ENCODE results near the gene ASPG. TPM values are rescaled to one million over a fixed set of nuclear protein-coding genes. Genes with fewer than 3 reads are reported as not detected.

The ASPG gene
- polyA plus RNA-seq, 3 donors, result 0.01 TPM; not detected in 2

GRCh38 chr14:104104076-104104901, 18.8 kb downstream of the ASPG start:
- Mint-ChIP-seq H3K27me3 (ENCODE audit: low read depth in 3 of 3) (peaks cover 0 to 4% (median 0%) of the 10 kb centered on the region in 3 donors), H3K27ac (no peak overlapping the region), H3K36me3 (no peaks in the 10 kb centered on the region), H3K4me3 (no peak overlapping the region), H3K9me3 (no peaks in the 10 kb centered on the region), H3K4me1 (no peaks in the 10 kb centered on the region)
- DNase-seq, result no peak
- 87% methylated on average over 35 of the region's 35 CpGs for WGBS (ENCODE audit: insufficient coverage)
- Histone ChIP-seq H3K79me2 (ENCODE audit: insufficient read depth, low read length) (no peaks in the 10 kb centered on the region), H3K9me3 (replicated peaks in 1 of 2; ENCODE audit: control insufficient read depth in 1 of 2, insufficient read depth in 1 of 2, low read length in 2 of 2) (no peaks in the 10 kb centered on the region), H3K4me3 (replicated peaks in 1 of 3; ENCODE audit: low read depth in 2 of 3, low read length in 3 of 3) (no peak overlapping the region), H3K27me3 (ENCODE audit: control insufficient read depth in 2 of 2, insufficient read depth in 2 of 2, low read length in 2 of 2) (no peaks in the 10 kb centered on the region), H3K36me3 (replicated peaks in 1 of 2; ENCODE audit: control insufficient read depth in 1 of 2, insufficient read depth in 2 of 2, low read length in 2 of 2) (no peaks in the 10 kb centered on the region), H3K27ac (ENCODE audit: low read depth in 1 of 2, low read length in 2 of 2) (no peak overlapping the region), H3K4me2 (replicated peaks; ENCODE audit: extremely low read depth, low read length, poor library complexity, severe bottlenecking) (no peak overlapping the region), H3K9ac (ENCODE audit: insufficient read depth, low read length, poor library complexity, severe bottlenecking) (no peak overlapping the region), H3K4me1 (ENCODE audit: control insufficient read depth in 1 of 2, insufficient read depth in 2 of 2, low read length in 2 of 2) (no peaks in the 10 kb centered on the region), H4K20me1 (ENCODE audit: insufficient read depth, low read length) (no peaks in the 10 kb centered on the region), H2AFZ (ENCODE audit: insufficient read depth, low read depth, low read length, poor library complexity, severe bottlenecking) (no peak overlapping the region)
- TF ChIP-seq CTCF (IDR thresholded peaks at IDR 0.05), result no peak
- intact Hi-C loops (cut with micrococcal nuclease), result no loop called here

GRCh38 chr14:104105071-104105821, 19.7 kb downstream of the ASPG start:
- Mint-ChIP-seq H3K9me3 (no peaks in the 10 kb centered on the region), H3K27ac (no peak overlapping the region), H3K4me3 (no peak overlapping the region), H3K4me1 (no peaks in the 10 kb centered on the region), H3K36me3 (no peaks in the 10 kb centered on the region), H3K27me3 (ENCODE audit: low read depth in 3 of 3) (peaks cover 0 to 5% (median 0%) of the 10 kb centered on the region in 3 donors)
- no peak for DNase-seq
- Histone ChIP-seq H3K9me3 (replicated peaks in 1 of 2; ENCODE audit: control insufficient read depth in 1 of 2, insufficient read depth in 1 of 2, low read length in 2 of 2) (no peaks in the 10 kb centered on the region), H3K27me3 (ENCODE audit: control insufficient read depth in 2 of 2, insufficient read depth in 2 of 2, low read length in 2 of 2) (no peaks in the 10 kb centered on the region), H3K4me3 (replicated peaks in 1 of 3; ENCODE audit: low read depth in 2 of 3, low read length in 3 of 3) (no peak overlapping the region), H3K4me2 (replicated peaks; ENCODE audit: extremely low read depth, low read length, poor library complexity, severe bottlenecking) (no peak overlapping the region), H3K4me1 (ENCODE audit: control insufficient read depth in 1 of 2, insufficient read depth in 2 of 2, low read length in 2 of 2) (no peaks in the 10 kb centered on the region), H2AFZ (ENCODE audit: insufficient read depth, low read depth, low read length, poor library complexity, severe bottlenecking) (no peak overlapping the region), H3K36me3 (replicated peaks in 1 of 2; ENCODE audit: control insufficient read depth in 1 of 2, insufficient read depth in 2 of 2, low read length in 2 of 2) (no peaks in the 10 kb centered on the region), H3K9ac (ENCODE audit: insufficient read depth, low read length, poor library complexity, severe bottlenecking) (no peak overlapping the region), H4K20me1 (ENCODE audit: insufficient read depth, low read length) (no peaks in the 10 kb centered on the region), H3K79me2 (ENCODE audit: insufficient read depth, low read length) (no peaks in the 10 kb centered on the region), H3K27ac (ENCODE audit: low read depth in 1 of 2, low read length in 2 of 2) (no peak overlapping the region)
- WGBS (ENCODE audit: insufficient coverage), result 86% methylated on average over 20 of the region's 27 CpGs
- intact Hi-C loops (cut with micrococcal nuclease), result no loop called here
- TF ChIP-seq CTCF (IDR thresholded peaks at IDR 0.05), result no peak

All from CD14-positive monocyte (primary cell).